HG03342 (cell line): ENCODE data around the gene LMAN1L.

Source experiments
- ATAC-seq: cut with Tn5 transposase; IDR thresholded peaks from one replicate; pipeline ENCODE4 v1.9.1; 2021; ENCODE audit warnings: mild to moderate bottlenecking, moderate library complexity; ENCODE audit not compliant: unreplicated experiment

LMAN1L gene

DNA sequence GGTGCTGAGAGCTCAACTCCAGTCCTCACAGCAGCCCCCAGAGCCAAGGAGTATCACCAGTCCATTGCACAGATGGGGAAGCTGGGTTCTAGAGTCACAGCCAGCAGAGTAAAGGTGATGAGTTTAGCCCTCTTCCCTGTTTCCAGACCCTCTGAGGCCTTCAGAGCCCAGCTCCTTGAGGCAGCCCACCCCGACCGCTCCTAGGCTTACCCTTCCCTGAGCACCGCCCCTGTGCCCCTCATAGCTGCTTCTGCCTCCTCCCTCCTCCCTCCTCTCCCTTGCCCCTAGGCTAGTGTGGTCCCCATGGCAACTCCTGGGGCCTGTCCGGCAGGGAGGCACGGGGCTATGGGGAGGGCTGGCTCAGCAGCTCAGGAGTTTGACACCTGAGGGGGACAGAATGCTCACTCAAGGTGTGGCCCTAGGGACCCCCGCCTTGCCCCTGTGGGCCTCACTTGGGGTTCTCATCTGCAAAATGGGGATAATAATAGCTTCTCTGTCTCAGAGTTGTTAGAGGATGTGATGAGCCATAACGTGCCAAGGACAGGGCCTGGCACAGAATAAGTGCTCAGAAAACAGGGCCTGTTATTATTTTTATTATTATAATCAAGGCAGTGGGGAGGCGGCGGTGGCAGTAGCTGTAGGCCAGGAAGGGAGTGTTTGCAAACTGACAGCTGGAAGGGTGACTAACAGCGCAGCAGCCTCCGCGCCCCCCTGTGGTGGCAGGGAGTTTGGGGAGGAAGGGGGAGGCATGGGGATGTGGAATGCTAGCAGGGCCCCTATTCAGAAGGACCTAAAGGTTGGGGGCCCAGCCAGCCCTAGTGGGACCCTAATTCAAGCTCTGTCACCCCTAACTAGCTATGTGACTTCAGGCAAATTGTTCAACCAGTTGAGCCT, 19.3 kb upstream of the LMAN1L start:
- no peak for ATAC-seq

DNA sequence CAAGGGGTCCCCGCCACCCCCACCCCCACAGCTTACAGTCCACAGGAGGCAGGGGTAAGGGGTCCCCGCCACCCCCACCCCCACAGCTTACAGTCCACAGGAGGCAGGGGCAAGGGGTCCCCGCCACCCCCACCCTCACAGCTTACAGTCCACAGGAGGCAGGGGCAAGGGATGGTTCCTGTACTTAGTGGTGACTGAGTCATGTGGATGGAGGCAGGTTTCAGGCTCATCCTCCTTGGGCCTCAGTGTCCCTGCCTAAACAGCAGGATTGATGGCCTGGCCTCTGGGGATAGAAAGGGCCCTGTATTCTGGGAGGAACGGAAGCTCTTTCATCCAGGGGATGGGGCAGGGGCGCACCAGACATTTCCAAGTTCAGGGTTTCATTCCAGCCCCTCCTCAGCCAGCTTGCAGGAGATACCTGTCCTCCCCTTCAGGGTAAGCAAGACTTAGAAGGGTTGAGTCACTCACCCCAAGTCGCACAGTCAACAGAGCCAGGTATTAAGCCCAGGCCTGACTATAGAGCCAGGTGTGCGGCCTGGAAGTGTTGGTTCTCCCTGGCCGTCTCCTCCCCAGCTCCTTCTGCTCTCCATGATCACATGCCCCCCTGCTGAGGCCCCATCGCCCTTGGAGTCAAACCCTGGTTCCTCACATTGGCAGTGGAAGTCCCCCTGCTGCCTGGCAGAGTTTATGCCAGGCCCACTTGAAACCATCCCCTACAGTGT, 18.2 kb upstream of the LMAN1L start:
- no peak for ATAC-seq

DNA sequence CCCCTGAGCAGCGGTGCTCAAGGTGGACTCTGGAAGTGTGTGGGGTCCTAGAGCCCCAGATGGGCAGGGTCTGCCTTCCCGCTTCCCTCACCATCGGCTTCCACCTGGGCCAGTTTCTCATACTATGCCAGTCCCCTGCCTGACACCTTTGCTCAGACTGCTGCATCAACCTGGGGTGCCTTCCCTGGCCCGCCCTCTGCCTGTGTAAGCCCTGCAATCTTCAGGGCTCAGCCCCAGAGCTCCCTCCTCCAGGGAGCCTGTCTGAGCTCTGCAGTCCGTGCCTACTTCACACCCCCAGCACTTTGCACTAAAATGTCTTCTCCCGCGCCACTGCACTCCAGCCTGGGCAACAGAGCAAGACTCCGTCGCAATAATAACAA, 17.7 kb upstream of the LMAN1L start:
- ATAC-seq, result no peak

- no peak for ATAC-seq
Measured at GRCh38 chr15:74795966-74796625, 16.5 kb upstream of the LMAN1L start.

GRCh38 chr15:74798388-74799254, 14.0 kb upstream of the LMAN1L start:
- ATAC-seq, result no peak

DNA sequence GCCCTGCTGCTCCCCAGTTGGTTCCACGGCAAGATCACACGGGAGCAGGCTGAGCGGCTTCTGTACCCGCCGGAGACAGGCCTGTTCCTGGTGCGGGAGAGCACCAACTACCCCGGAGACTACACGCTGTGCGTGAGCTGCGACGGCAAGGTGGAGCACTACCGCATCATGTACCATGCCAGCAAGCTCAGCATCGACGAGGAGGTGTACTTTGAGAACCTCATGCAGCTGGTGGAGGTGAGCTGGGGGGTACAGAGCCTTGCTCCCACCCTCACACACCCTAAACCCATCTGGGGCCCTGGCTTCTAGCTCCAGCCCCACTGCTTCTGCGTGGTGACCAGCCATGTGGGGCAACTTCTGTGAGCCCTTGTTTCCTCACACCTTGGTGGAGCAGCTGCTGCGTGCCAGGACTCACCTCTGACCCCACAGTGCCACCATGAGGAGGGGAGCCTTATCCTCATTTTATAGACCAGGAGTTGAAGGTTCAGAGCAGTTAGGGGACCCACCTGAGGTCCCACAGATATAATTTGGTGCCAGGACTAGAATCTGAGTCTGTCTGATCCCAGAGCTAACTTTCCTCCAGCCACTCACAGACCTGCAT, 13.3 kb upstream of the LMAN1L start:
- ATAC-seq, result no peak

- ATAC-seq, result peak; percentile 57
Measured at GRCh38 chr15:74799856-74800558, 12.6 kb upstream of the LMAN1L start.

DNA sequence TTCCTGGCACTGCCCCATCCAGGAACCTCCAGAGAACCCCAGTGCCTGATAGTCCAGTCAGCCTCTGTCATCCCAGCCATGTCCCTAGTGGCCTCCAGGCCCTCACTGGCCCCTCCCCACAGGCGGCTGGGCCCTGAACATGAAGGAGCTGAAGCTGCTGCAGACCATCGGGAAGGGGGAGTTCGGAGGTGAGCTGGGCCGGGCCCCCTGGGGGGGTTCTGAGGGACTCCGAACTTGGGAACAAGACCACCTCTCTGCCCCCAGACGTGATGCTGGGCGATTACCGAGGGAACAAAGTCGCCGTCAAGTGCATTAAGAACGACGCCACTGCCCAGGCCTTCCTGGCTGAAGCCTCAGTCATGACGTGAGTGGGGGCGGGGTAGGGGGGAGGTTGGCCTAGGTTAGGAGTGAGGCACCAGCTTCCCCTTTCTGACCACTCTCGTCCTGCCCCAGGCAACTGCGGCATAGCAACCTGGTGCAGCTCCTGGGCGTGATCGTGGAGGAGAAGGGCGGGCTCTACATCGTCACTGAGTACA, 12.0 kb upstream of the LMAN1L start:
- no peak for ATAC-seq

- no peak for ATAC-seq
Measured at GRCh38 chr15:74801311-74801997, 11.2 kb upstream of the LMAN1L start.

- no peak for ATAC-seq
Measured at GRCh38 chr15:74802290-74802689, 10.3 kb upstream of the LMAN1L start.

- ATAC-seq, result no peak
Measured at GRCh38 chr15:74802862-74803447, 9.7 kb upstream of the LMAN1L start.

DNA sequence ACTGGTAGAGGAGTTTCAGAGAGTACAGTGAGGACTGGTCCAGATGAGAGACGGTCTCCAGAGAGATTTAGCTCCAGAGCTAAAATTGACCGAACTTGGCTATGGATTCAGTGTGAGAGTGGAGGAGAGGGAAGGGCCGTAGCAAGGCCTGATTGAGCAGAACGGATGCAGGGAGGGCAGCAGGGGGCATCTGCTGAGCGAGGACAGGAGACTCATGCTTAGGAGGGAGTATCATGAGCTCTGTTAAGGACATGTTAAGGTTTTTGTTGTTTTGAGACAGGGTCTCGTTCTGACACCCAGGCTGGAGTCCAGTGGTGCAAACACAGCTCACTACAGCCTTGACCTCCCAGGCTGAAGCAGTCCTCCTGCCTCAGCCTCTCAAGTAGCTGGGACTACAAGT, 7.7 kb upstream of the LMAN1L start:
- no peak for ATAC-seq

DNA sequence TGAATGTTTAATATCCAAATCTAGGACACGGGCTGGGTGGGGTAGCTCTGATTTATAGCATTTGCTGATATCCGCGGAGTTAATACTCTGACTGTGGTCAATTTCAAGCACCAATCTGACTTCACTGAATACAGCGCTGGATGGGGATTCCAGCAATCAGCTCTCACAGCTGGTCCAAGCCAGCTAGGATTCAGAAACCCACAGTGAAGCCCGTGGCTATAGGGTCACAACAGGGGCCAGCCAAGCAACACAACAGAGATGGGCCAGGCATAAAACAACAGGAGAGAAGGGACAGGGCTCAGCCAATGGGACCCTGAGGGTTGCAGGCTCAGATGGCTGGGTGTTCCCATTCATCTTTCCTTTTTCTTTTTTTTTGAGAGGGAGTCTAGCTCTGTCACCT, 5.4 kb upstream of the LMAN1L start:
- no peak for ATAC-seq

- no peak for ATAC-seq
Measured at GRCh38 chr15:74808078-74808839, 4.4 kb upstream of the LMAN1L start.

- no peak for ATAC-seq
Measured at GRCh38 chr15:74808840-74809229, 3.8 kb upstream of the LMAN1L start.

GRCh38 chr15:74809242-74809641, 3.4 kb upstream of the LMAN1L start:
- ATAC-seq, result no peak

GRCh38 chr15:74809956-74810355, 2.7 kb upstream of the LMAN1L start:
- ATAC-seq, result no peak
